Thyroid gland (tissue), 4 donors: ENCODE data around the gene DNAJC17.

Experiments used
- POLR2A ChIP-seq, 2 donors: fragments of 450-650 bp; IDR thresholded peaks; one replicate each; pipeline ENCODE4 v1.6.1; 2017; ENCODE audit warnings: antibody characterized with exemption in 2 of 2, mild to moderate bottlenecking in 2 of 2, moderate library complexity in 1 of 2
- TF ChIP-seq, protein P1 (sequence below), 6 experiments: fragments of 200-600 bp in 3 of 6; fragments of 450-650 bp in 3 of 6; sonication (generic) in 3 of 6; IDR thresholded peaks; one replicate each; pipeline ENCODE4 v1.5.1; 2016 to 2019; ENCODE audit warnings: antibody characterized with exemption in 6 of 6, mild to moderate bottlenecking in 2 of 6, inconsistent platforms in 1 of 6, moderate library complexity in 1 of 6

DNA sequence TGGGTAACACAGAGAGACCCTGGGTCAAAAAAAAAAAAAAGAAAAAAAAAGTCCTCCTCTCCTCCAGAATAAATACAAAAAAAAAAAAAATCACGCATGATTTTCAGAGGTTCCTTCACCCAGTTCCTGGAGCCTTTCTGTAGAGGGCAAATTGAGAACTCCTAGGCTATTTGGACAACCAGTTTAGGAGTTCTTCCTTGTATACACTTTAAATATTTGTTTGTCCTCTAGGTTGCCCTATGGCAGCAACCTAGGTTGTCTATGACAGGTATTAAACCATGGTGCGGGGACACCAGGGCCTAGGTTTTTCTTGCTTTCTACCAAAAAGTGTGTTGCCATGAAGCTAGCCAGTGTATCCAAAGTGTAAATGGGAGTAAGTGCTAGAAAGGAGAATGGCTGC is 4.2 kb downstream of the DNAJC17 start:
- TF ChIP-seq, protein P1, sequence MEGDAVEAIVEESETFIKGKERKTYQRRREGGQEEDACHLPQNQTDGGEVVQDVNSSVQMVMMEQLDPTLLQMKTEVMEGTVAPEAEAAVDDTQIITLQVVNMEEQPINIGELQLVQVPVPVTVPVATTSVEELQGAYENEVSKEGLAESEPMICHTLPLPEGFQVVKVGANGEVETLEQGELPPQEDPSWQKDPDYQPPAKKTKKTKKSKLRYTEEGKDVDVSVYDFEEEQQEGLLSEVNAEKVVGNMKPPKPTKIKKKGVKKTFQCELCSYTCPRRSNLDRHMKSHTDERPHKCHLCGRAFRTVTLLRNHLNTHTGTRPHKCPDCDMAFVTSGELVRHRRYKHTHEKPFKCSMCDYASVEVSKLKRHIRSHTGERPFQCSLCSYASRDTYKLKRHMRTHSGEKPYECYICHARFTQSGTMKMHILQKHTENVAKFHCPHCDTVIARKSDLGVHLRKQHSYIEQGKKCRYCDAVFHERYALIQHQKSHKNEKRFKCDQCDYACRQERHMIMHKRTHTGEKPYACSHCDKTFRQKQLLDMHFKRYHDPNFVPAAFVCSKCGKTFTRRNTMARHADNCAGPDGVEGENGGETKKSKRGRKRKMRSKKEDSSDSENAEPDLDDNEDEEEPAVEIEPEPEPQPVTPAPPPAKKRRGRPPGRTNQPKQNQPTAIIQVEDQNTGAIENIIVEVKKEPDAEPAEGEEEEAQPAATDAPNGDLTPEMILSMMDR (IDR thresholded peaks at IDR 0.05) = no peak
- no peak for TF ChIP-seq POLR2A (IDR thresholded peaks at IDR 0.05)
